ENCODE measurements around the gene BRF1.

DNA sequence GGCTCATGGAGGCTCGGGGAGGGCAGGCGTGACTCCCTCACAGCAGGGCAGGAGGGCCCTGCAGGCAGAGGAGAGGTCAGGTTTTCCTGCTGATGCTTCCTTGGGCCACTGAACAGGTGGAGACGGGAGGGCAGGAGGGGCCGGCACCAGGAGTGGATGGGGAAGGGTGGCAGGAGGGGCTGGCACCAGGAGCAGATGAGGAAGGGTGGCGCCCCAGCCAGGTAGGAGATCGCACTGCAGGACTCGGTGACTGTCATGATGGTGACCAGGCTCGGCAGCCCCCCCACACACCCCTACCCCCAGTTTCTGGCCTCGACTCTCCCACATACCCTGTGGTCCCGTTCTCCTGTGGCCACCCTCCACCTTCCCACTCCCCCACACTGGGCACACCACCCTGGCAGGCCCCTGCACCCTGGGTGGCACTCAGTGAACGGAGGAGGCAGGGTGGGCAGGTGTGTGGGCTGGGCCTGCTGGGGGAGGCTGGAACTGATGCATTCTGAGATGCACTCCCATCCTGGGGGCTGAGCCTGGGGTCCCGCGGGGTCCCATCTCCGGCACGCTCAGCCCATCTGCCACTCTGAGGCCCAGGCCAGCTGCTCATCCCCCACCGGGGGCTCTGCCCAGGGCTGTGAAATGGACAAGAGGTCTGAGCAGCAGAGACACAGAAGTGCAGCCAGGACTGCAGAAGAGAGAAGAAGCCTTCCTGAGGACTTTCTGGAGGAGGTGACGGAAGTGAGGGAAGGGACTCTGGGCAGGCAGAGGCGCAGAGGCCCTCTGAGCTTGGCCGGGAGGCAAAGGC is 122.5 kb downstream of the BRF1 start:
- no peak for TF ChIP-seq CTCF (IDR thresholded peaks at IDR 0.05)
- no peak for TF ChIP-seq EP300 (IDR thresholded peaks at IDR 0.05)
